HG03571 (cell line): ENCODE data around the gene LAMP5.

ENCODE experiments used
- ATAC-seq: cut with Tn5 transposase; IDR thresholded peaks from one replicate; pipeline ENCODE4 v1.9.1; 2021; ENCODE audit not compliant: unreplicated experiment

LAMP5 gene

GRCh38 chr20:9531581-9531980 is 17.2 kb downstream of the LAMP5 start:
- no peak for ATAC-seq

- ATAC-seq: no peak
Measured at GRCh38 chr20:9532069-9532838, 17.9 kb downstream of the LAMP5 start.

DNA sequence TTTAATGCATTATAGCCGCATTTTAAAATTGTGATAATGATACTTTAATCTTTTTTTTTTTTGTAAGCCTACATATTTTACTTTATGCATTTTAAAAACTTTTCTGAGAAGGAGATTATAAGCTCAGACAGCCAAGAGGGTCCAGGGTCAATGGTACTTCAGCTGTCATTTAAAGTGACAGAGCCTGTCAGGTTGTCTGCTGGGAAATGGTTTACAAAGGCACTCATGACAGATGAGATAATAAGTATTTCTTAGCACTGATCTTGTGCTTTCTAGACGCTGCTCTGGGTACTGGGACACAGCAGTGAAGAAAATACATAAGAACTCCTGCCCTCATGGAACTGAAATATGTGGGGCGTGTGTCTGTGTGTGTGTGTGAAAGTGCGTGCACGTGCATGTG is 19.6 kb downstream of the LAMP5 start:
- ATAC-seq: no peak

GRCh38 chr20:9535449-9535848 is 21.1 kb downstream of the LAMP5 start:
- no peak for ATAC-seq

- ATAC-seq: no peak
Measured at GRCh38 chr20:9543214-9543613, 28.8 kb downstream of the LAMP5 start.

DNA sequence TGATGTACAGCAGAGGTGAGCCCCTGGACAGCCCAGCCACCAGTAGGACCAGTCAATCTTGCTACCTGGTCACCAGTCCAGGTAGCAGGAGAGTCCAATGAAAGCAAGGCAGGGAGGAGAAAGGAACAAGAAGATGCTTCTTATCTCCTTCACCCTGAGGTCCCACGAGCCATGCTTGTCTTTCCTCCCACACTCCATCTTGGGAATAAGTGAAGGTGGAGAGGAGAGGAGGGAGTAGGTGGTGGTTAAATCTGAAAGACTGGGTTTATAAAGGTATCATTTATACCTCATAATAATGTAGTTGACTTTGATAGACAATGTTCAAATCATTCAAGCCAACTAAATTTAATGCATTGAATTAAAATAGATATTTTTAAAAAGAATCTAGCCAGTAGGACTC is 35.9 kb downstream of the LAMP5 start:
- no peak for ATAC-seq

GRCh38 chr20:9550871-9551270 is 36.5 kb downstream of the LAMP5 start:
- no peak for ATAC-seq

GRCh38 chr20:9551808-9552550 is 37.6 kb downstream of the LAMP5 start:
- ATAC-seq: no peak

- no peak for ATAC-seq
Measured at GRCh38 chr20:9555781-9556180, 41.4 kb downstream of the LAMP5 start.

DNA sequence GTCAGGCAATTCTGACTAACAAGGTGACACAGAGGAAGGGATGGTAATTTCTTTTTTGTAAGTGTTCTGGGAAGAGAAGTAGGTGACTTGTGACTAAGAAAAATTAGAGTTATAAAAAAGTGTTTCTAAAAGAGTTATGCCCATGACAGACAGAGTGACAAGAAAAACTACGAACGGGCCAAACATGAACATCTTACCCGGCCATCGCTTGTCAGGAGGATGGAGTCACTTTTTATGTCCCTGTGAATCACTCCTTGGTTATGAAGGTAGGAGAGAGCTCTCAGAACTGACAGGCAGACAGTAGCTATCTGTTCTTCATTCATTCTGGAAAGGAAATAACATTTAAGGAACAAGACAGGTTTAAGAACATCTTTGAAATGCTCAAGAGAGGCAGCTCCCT is 43.0 kb downstream of the LAMP5 start:
- ATAC-seq: no peak

GRCh38 chr20:9565910-9566550 is 51.6 kb downstream of the LAMP5 start:
- ATAC-seq: no peak

DNA sequence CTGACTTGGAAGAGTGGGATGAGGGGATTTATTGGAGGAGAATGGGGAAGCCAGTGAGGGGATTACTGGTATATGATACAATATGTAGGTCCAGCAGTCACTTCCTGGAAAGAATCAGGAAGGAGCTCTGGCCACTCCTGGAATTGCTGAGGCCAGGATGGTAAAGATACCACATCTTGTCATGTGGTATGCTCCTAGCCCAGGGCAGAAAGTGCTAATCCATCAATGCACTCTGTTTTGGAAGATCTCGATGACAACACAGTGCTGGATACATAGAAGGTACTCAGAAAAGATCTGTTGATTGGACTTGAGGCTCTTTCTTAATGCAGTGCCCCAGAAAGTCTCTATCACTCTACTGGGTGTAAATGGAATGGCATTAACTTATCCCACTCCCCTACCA is 52.6 kb downstream of the LAMP5 start:
- no peak for ATAC-seq

GRCh38 chr20:9570612-9571011 is 56.2 kb downstream of the LAMP5 start:
- ATAC-seq: no peak

- no peak for ATAC-seq
Measured at GRCh38 chr20:9571783-9572182, 57.4 kb downstream of the LAMP5 start.

DNA sequence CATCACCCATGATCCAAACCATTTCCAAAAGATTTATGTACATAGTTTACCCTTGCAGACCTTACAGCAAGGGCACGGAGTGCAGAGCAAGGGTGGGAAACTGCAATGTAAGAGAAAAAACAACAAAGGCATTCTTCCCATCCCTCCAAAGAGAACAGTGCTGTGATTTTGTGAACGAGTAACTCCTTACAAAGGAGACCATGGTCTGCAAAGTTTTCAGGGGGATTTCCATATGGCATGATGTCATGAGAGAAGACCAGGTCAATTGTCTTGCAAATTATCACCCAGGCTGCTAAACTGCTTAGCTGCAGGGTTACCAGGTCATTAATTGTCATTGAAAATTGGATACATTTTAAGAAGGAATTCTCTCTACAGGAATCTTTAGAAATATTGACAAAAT is 58.3 kb downstream of the LAMP5 start:
- ATAC-seq: no peak

DNA sequence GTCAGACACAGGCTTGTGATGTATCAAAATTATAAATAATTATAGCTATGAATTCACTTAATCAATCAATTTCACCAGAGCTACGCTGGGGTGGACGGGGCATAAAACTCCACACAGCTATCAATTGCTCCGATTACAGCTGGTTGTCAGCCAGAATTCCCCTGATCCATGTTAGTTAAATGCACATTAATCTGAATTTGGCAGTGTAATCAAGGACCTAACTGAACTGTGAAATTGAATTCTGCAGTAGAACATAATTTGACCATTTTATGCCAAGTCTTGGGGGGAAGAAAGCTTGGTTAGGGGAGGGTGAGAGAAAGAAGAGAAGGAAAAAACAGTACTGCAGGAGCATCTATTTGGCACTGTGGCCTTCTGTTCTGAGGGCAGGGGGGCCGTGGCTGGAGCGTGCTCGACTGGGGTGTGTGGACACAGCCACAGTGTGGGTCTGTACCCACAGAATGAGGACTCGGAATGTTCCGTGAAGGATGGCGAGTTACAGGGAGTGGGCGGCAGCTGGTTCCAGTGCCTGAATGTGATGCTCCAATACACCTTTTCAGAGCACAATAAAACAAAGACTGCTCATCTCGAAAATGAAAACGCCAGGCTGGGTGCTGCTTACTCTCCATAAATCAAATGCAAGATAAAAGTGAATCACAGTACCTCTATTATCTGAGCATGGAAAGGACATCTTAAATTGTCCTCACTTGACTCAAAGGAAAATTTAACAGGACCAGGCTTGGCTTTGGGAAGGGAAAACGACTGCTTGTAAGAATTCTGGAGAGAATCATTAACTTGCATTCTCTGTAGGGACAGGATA is 59.2 kb downstream of the LAMP5 start:
- no peak for ATAC-seq

DNA sequence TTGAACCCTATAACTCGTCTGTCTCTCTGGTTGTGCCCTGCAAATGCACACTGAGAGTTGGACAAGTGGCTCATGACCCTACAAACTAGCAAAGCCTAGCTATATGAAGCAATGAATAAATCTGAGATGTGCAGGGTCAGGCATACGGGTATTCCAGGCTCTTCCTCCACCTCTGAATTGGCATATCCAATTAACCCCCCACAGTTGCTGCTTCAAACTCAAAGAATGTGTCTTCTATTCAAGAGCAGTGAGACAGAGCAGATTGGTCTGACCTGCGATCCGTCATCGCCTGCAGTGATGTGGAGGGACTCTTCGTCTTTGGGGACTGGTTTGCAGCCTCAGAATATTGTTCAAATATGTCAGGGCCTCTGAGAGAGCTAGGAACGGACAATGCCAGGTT is 59.8 kb downstream of the LAMP5 start:
- no peak for ATAC-seq

DNA sequence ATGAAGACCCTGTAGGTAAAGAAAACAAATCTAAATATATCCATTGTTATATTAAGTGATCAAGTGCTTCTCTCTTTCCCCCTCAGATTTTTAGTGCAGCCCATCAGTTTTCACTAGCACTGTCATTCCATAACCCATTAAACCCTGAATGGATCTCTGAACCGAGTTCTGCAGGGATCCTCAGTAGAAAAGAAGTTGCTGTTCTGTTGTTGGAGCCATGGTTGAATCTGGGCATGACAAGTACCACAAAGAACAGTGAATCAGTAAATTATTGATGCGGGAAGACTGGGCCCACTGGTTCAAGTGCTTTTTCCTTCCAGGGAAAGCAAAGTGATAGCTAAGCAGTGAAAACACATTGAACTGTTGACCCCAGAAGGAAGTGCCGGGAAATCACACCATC is 60.4 kb downstream of the LAMP5 start:
- ATAC-seq: no peak

GRCh38 chr20:9575836-9576235 is 61.4 kb downstream of the LAMP5 start:
- no peak for ATAC-seq

- ATAC-seq: no peak
Measured at GRCh38 chr20:9576695-9577094, 62.3 kb downstream of the LAMP5 start.

DNA sequence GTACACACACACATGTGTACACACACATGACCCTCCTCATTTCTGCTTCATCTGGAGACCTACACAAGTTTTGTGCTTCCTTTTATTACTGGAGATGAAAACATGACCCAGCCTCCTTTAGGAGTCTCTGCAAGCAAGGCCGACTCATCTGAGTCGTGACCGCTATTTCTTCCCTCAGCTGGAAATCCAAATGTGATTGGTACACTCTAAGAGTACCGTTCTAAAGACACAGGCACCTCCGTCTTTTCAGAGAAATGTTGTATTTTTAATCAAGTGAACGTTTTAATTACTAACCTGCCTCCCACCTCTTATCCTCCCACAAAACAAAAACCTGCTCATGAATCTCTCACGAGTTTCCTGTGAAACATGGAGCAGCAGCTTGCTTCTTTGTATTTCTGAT is 63.0 kb downstream of the LAMP5 start:
- no peak for ATAC-seq
